Hypothalamus (tissue), 51 donors: ENCODE data around the gene LHFPL3.

Experiments used
- DNase-seq, 51 donors: peaks; one replicate each; lab custom pipeline; 2025; lab: John Stamatoyannopoulos, UW

The LHFPL3 gene

GRCh38 chr7:104825099-104825498 lies 496.7 kb downstream of the LHFPL3 start:
- DNase-seq, result no peak

GRCh38 chr7:104826135-104826534 lies 497.7 kb downstream of the LHFPL3 start:
- no peak for DNase-seq

GRCh38 chr7:104836976-104837375 lies 508.6 kb downstream of the LHFPL3 start:
- no peak for DNase-seq

- no peak for DNase-seq
These were observed 510.3 kb downstream of the LHFPL3 start for GRCh38 chr7:104838537-104839299.

GRCh38 chr7:104839842-104840241 lies 511.4 kb downstream of the LHFPL3 start:
- DNase-seq, result no peak

- DNase-seq, result no peak
These were observed 513.4 kb downstream of the LHFPL3 start for GRCh38 chr7:104841798-104842197.

- DNase-seq, result peak in 1 of 51 donors; percentile 1
These were observed 514.8 kb downstream of the LHFPL3 start for GRCh38 chr7:104843198-104843597.

- peak in 30 of 51 donors; percentile 7 to 76 (median 41) for DNase-seq
These were observed 517.2 kb downstream of the LHFPL3 start for GRCh38 chr7:104845557-104845956.

GRCh38 chr7:104846731-104847130 lies 518.3 kb downstream of the LHFPL3 start:
- no peak for DNase-seq

- peak in 49 of 51 donors; percentile 4 to 87 (median 44) for DNase-seq
These were observed 520.0 kb downstream of the LHFPL3 start for GRCh38 chr7:104848138-104848990.

- DNase-seq, result no peak
These were observed 522.0 kb downstream of the LHFPL3 start for GRCh38 chr7:104850374-104850773.

- no peak for DNase-seq
These were observed 522.9 kb downstream of the LHFPL3 start for GRCh38 chr7:104851268-104851667.

- no peak for DNase-seq
These were observed 524.0 kb downstream of the LHFPL3 start for GRCh38 chr7:104852386-104852785.

- no peak for DNase-seq
These were observed 527.5 kb downstream of the LHFPL3 start for GRCh38 chr7:104855861-104856260.

- no peak for DNase-seq
These were observed 529.3 kb downstream of the LHFPL3 start for GRCh38 chr7:104857458-104858425.

GRCh38 chr7:104859754-104860426 lies 531.5 kb downstream of the LHFPL3 start:
- DNase-seq, result no peak

- DNase-seq, result peak in 1 of 51 donors; percentile 0
These were observed 533.5 kb downstream of the LHFPL3 start for GRCh38 chr7:104861729-104862390.

- no peak for DNase-seq
These were observed 534.3 kb downstream of the LHFPL3 start for GRCh38 chr7:104862719-104863118.

GRCh38 chr7:104873401-104873800 lies 545.0 kb downstream of the LHFPL3 start:
- no peak for DNase-seq
